H1 (cell line): Measurements from ENCODE around the gene ZNF598. TPM values are rescaled to one million over a fixed set of nuclear protein-coding genes. Genes with fewer than 3 reads are reported as not detected.

Source experiments
- CTCF ChIA-PET: fragments of 300-600 bp; sonication (Branson Sonifier 250); formaldehyde crosslinking; loops from one replicate; lab custom pipeline; 2021; ENCODE audit not compliant: partially characterized antibody; lab: Charles Lee
- POLR2A ChIA-PET: fragments of 300-600 bp; sonication (Branson Sonifier 250); formaldehyde crosslinking; loops from one replicate; lab custom pipeline; 2021; ENCODE audit warnings: inconsistent platforms; ENCODE audit not compliant: partially characterized antibody; lab: Charles Lee
- DNase-seq, 2 experiments: peaks; one replicate each; pipeline versions ENCODE4 v3.0.0 to v3.0.0-alpha.2; 2010 to 2022; ENCODE audit warnings: low spot score in 2 of 2, low read depth in 1 of 2, mixed read lengths in 1 of 2
- FAIRE-seq: peaks from 2 replicates; lab custom pipeline; 2011; peaks lifted over from hg19 to GRCh38; lab: Jason Lieb, UNC
- H2AFZ ChIP-seq: 2 replicates; pipeline ENCODE4 v1.8.1; 2012; ENCODE audit warnings: low read length, inconsistent platforms
- H2AK5ac ChIP-seq: 2 replicates; pipeline ENCODE4 v1.6.1; 2013; ENCODE audit warnings: low read depth, low read length
- H2BK120ac ChIP-seq: replicated peaks from 2 replicates; pipeline ENCODE3; 2013; ENCODE audit warnings: low read depth, low read length, inconsistent platforms
- H2BK12ac ChIP-seq: 2 replicates; pipeline ENCODE4 v1.6.1; 2013; ENCODE audit warnings: low read depth, low read length
- H2BK15ac ChIP-seq: 2 replicates; pipeline ENCODE4 v1.6.1; 2013; ENCODE audit warnings: low read length
- H2BK20ac ChIP-seq: 2 replicates; pipeline ENCODE4 v1.6.1; 2013; ENCODE audit warnings: low read length
- H2BK5ac ChIP-seq: 2 replicates; pipeline ENCODE4 v1.6.1; 2013; ENCODE audit warnings: low read depth, low read length
- H3K14ac ChIP-seq: 2 replicates; pipeline ENCODE4 v1.6.1; 2013; ENCODE audit warnings: inconsistent platforms; ENCODE audit not compliant: insufficient read length
- H3K18ac ChIP-seq: 2 replicates; pipeline ENCODE4 v1.6.1; 2013; ENCODE audit warnings: low read length; ENCODE audit errors: extremely low read depth
- H3K23ac ChIP-seq: 2 replicates; pipeline ENCODE4 v1.6.1; 2013; ENCODE audit warnings: inconsistent platforms; ENCODE audit not compliant: insufficient read length
- H3K23me2 ChIP-seq: 2 replicates; pipeline ENCODE4 v1.6.1; 2013; ENCODE audit warnings: low read depth, low read length
- H3K27ac ChIP-seq: 2 replicates; pipeline ENCODE4 v1.6.1; 2011; ENCODE audit warnings: low read depth, low read length, inconsistent platforms
- H3K27me3 ChIP-seq, 4 experiments: replicated peaks in 1 of 4; 1 replicate in 1 of 4; 2 replicates in 3 of 4; pipeline versions ENCODE4 v1.6.1 to v1.8.1; 2011 to 2013; ENCODE audit warnings: low read length in 3 of 4, mild to moderate bottlenecking in 3 of 4, inconsistent platforms in 2 of 4, mixed read lengths in 2 of 4, moderate library complexity in 1 of 4; ENCODE audit not compliant: control insufficient read depth in 3 of 4, insufficient read depth in 3 of 4; ENCODE audit errors: extremely low read depth in 1 of 4
- H3K36me3 ChIP-seq, 4 experiments: 2 replicates each; pipeline versions ENCODE4 v1.6.1 to v1.8.1; 2011 to 2013; ENCODE audit warnings: mild to moderate bottlenecking in 4 of 4, low read length in 3 of 4, moderate library complexity in 2 of 4, control low read depth in 1 of 4, inconsistent platforms in 1 of 4; ENCODE audit not compliant: insufficient read depth in 4 of 4, control insufficient read depth in 2 of 4
- H3K4ac ChIP-seq: replicated peaks from 2 replicates; pipeline ENCODE3; 2013; ENCODE audit warnings: low read length, low read depth, mixed read lengths, inconsistent platforms; ENCODE audit not compliant: insufficient read length
- H3K4me1 ChIP-seq, 4 experiments: replicated peaks in 1 of 4; 1 replicate in 1 of 4; 2 replicates in 3 of 4; pipeline versions ENCODE4 v1.6.1 to v1.8.1; 2011 to 2013; ENCODE audit warnings: low read length in 3 of 4, inconsistent platforms in 2 of 4, mixed read lengths in 1 of 4; ENCODE audit not compliant: insufficient read depth in 4 of 4, control insufficient read depth in 3 of 4
- H3K4me2 ChIP-seq, 2 experiments: 2 replicates each; pipeline versions ENCODE4 v1.6.1 to v1.8.1; 2011 to 2013; ENCODE audit warnings: low read depth in 2 of 2, low read length in 2 of 2, control low read depth in 1 of 2, inconsistent platforms in 1 of 2, mild to moderate bottlenecking in 1 of 2; ENCODE audit not compliant: insufficient read depth in 1 of 2
- H3K4me3 ChIP-seq, 4 experiments: fragments of 200-600, 300-600 bp in 1 of 4; sonication (generic), shearing (Covaris generic), sonication (Bioruptor Twin) in 1 of 4; 2 replicates each; pipeline versions ENCODE4 v1.5.1 to v1.8.1; 2011 to 2016; ENCODE audit warnings: low read length in 4 of 4, low read depth in 3 of 4, control low read depth in 2 of 4, inconsistent platforms in 2 of 4, mild to moderate bottlenecking in 2 of 4, mixed read lengths in 1 of 4, moderate library complexity in 1 of 4; ENCODE audit not compliant: insufficient read depth in 2 of 4; ENCODE audit errors: extremely low read depth in 1 of 4
- H3K56ac ChIP-seq: replicated peaks from 2 replicates; pipeline ENCODE3; 2013; ENCODE audit warnings: low read depth, mild to moderate bottlenecking, mixed read lengths, low read length, inconsistent platforms; ENCODE audit not compliant: insufficient read length
- H3K79me1 ChIP-seq: 2 replicates; pipeline ENCODE4 v1.6.1; 2013; ENCODE audit warnings: low read depth, low read length, control low read depth
- H3K79me2 ChIP-seq, 2 experiments: 2 replicates each; pipeline versions ENCODE4 v1.6.1 to v1.8.1; 2012 to 2013; ENCODE audit warnings: low read length in 2 of 2, mild to moderate bottlenecking in 2 of 2, inconsistent platforms in 1 of 2; ENCODE audit not compliant: insufficient read depth in 2 of 2, control insufficient read depth in 1 of 2
- H3K9ac ChIP-seq, 4 experiments: replicated peaks in 1 of 4; 1 replicate in 1 of 4; 2 replicates in 3 of 4; pipeline versions ENCODE4 v1.6.1 to v1.8.1; 2011 to 2013; ENCODE audit warnings: low read depth in 3 of 4, low read length in 3 of 4, control low read depth in 2 of 4, mild to moderate bottlenecking in 2 of 4, moderate library complexity in 2 of 4, inconsistent platforms in 1 of 4; ENCODE audit errors: extremely low read depth in 1 of 4
- H3K9me3 ChIP-seq, 2 experiments: 2 replicates each; pipeline versions ENCODE4 v1.6.1 to v1.8.1; 2012 to 2013; ENCODE audit warnings: mild to moderate bottlenecking in 2 of 2, moderate library complexity in 2 of 2, control low read depth in 1 of 2, inconsistent platforms in 1 of 2, low read depth in 1 of 2, low read length in 1 of 2, mixed read lengths in 1 of 2; ENCODE audit not compliant: insufficient read depth in 2 of 2
- H4K20me1 ChIP-seq, 2 experiments: replicated peaks in 1 of 2; 2 replicates each; pipeline versions ENCODE3 to v1.8.1; 2011 to 2013; ENCODE audit warnings: inconsistent platforms in 2 of 2, low read length in 2 of 2, mild to moderate bottlenecking in 1 of 2; ENCODE audit not compliant: insufficient read depth in 2 of 2, control insufficient read depth in 1 of 2
- H4K5ac ChIP-seq: 2 replicates; pipeline ENCODE4 v1.6.1; 2013; ENCODE audit warnings: low read length, low read depth, mixed read lengths, inconsistent platforms; ENCODE audit not compliant: insufficient read length
- H4K8ac ChIP-seq: 2 replicates; pipeline ENCODE4 v1.8.0; 2013; ENCODE audit warnings: mild to moderate bottlenecking, moderate library complexity, low read length, inconsistent platforms; ENCODE audit not compliant: insufficient read depth; ENCODE audit errors: extremely low read depth
- H4K91ac ChIP-seq: replicated peaks from 2 replicates; pipeline ENCODE3; 2013; ENCODE audit warnings: low read length, mixed read lengths, inconsistent platforms; ENCODE audit not compliant: insufficient read length
- JUN ChIP-seq: IDR thresholded peaks from 2 replicates; pipeline ENCODE4 v1.6.1; 2011; ENCODE audit warnings: low read depth, mild to moderate bottlenecking, improper control_type of control experiment, low read length
- WGBS, 2 experiments: shearing (Covaris generic) in 1 of 2; methylation state at CpG; one replicate each; pipeline versions ENCODE4 v1.1.6 to v1.1.7; 2013 to 2015; ENCODE audit warnings: low lambda C conversion rate in 2 of 2, mixed read lengths in 2 of 2, inconsistent platforms in 1 of 2, low coverage in 1 of 2, missing lambda C conversion rate in 1 of 2; ENCODE audit not compliant: insufficient replicate concordance in 2 of 2, insufficient coverage in 1 of 2, insufficient read length in 1 of 2; ENCODE audit errors: extremely low coverage in 1 of 2, missing lambda C conversion rate in 1 of 2; 5-methylcytosine and 5-hydroxymethylcytosine counted together
- polyA plus RNA-seq, 7 experiments: library from polyadenylated mRNA; depleted of rRNA in 3 of 7; stranded (reverse) in 5 of 7; unstranded in 2 of 7; fragments of >200 nt in 5 of 7; fragments of 200-250 nt in 2 of 7; gene quantifications; 1 replicate in 5 of 7; 2 replicates in 1 of 7; 4 replicates in 1 of 7; pipeline versions ENCODE4 v1.2.1 to v1.2.3, GENCODE V29; 2011 to 2013; ENCODE audit warnings: missing spikeins in 2 of 7, mixed read lengths in 2 of 7
- total RNA-seq: library from RNA; stranded (reverse); fragmentation: NEBNext Ultra II Directional; extraction: Animal tissue kit (Norgen Biotek cat#: 25700); gene quantifications from 2 replicates; pipeline ENCODE4 v1.2.1, GENCODE V29; 2021
- TF ChIP-seq, protein P1 (sequence below): IDR thresholded peaks from 2 replicates; pipeline ENCODE4 v1.6.1; 2011; ENCODE audit warnings: low read length, improper control_type of control experiment

ZNF598 gene
- total and polyA plus RNA-seq, 2 of the 8 experiments (the other 6 are each of a cell fraction or from before 2014, with no cell fraction given) = 29.3 to 47.6 TPM

DNA sequence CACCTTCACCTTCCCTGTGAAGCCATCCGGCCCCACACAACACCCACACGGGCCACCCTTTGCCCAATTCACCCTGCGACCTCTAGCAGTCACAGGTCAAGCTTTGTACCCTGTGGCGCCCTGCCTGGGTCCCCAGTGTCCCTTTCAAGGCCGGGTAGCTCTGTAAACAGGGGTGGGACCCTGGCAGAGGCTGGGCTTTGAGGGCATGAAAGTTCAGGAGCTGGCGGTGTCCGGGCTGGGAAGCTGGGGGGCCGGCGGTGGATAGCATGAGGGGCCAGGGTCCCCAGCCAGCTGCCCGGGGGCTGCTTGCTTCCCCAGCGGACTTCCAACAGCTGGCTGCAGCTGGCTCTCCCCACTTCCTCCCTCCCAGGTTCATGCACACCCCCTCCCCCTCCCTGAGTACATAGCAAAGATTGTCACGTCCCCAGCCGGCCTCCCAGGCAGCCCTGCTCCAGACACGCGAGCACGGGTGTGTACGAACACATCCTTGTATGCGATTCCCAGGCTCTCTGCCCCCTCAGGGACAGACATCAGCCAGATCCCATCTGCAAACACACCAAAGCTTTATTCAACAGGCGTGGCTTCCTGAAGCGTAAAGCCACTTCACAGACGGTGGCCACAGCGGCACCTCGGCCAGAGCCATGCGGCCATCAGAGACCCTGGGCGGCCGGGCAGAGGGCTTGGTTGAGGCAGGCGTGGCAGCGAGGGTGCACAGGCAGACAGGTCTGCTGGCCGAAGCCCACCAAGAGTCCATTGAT is 29.8 kb upstream of the ZNF598 start:
- POLR2A ChIA-PET = interaction anchor here (1.2 to 3.1 kb wide), 4 partner anchors 8 to 115 kb away, joined by 3 to 14 read pairs (median 5); partner anchors contain the start of genes NTHL1, TRAF7 and TSC2
- TF ChIP-seq, protein P1, sequence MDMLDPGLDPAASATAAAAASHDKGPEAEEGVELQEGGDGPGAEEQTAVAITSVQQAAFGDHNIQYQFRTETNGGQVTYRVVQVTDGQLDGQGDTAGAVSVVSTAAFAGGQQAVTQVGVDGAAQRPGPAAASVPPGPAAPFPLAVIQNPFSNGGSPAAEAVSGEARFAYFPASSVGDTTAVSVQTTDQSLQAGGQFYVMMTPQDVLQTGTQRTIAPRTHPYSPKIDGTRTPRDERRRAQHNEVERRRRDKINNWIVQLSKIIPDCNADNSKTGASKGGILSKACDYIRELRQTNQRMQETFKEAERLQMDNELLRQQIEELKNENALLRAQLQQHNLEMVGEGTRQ = no peak
- no peak for TF ChIP-seq JUN

More for the DNA sequence above, 29.8 kb upstream of the ZNF598 start:
- Histone ChIP-seq H2AFZ (no peak overlapping the region), H3K27ac (no peak overlapping the region), H4K5ac (no peak overlapping the region), H3K23ac (no peak overlapping the region), H3K14ac (no peak overlapping the region), H2BK20ac (no peak overlapping the region), H3K79me2 (no peaks in the 10 kb centered on the region), H3K4ac (no peak overlapping the region), H2BK5ac (no peak overlapping the region), H3K27me3 (no peaks in the 10 kb centered on the region), H4K8ac (no peak overlapping the region), H3K4me1 (peaks cover 0 to 4% (median 0%) of the 10 kb centered on the region in 4 experiments; a peak in 3 of 7 replicates), H4K91ac (no peak overlapping the region), H3K36me3 (no peaks in the 10 kb centered on the region), H2BK120ac (no peak overlapping the region), H3K79me1 (no peaks in the 10 kb centered on the region), H3K56ac (no peak overlapping the region), H2AK5ac (no peak overlapping the region), H3K4me3 (no peak overlapping the region), H4K20me1 (peaks cover 0 to 5% of the 10 kb centered on the region in 2 experiments), H3K23me2 (no peaks in the 10 kb centered on the region), H2BK12ac (no peak overlapping the region), H3K18ac (no peak overlapping the region), H3K9ac (no peak overlapping the region), H3K4me2 (no peak overlapping the region), H3K9me3 (no peaks in the 10 kb centered on the region), H2BK15ac (no peak overlapping the region)
- CTCF ChIA-PET = interaction anchor here (0.6 to 3.0 kb wide), 7 partner anchors 8 to 107 kb away, joined by 3 to 14 read pairs (median 3); partner anchors contain the start of genes NTHL1 and TSC2
- WGBS, 2 experiments = 92% methylated on average over 27 of the region's 29 CpGs; no CpG with 5 or more reads in 1 of the 2 experiments
- FAIRE-seq = no peak
- no peak for DNase-seq
